Fibroblast of the aortic adventitia (primary cell): ENCODE results near the gene PEMT. TPM values are rescaled to one million over a fixed set of nuclear protein-coding genes. Genes with fewer than 3 reads are reported as not detected.
A peak's percentile ranks its signal among the peaks of the same experiment; 100 is the strongest.

ENCODE experiments used
- DNase-seq: peaks from one replicate; pipeline ENCODE4 v3.0.0-alpha.2; 2010; ENCODE audit warnings: low read depth
- H3K4me3 ChIP-seq: 2 replicates; pipeline ENCODE4 v1.5.1; 2011; ENCODE audit warnings: low read depth, mild to moderate bottlenecking, control low read depth, low read length, moderate library complexity
- CTCF ChIP-seq: IDR thresholded peaks from 2 replicates; pipeline ENCODE4 v1.5.1; 2011; ENCODE audit warnings: mild to moderate bottlenecking, low read length, control low read depth, inconsistent platforms; ENCODE audit not compliant: insufficient read depth
- total RNA-seq: library from RNA; depleted of rRNA; stranded (reverse); fragments of >200 nt; gene quantifications from 2 replicates; pipeline ENCODE4 v1.2.3, GENCODE V29; 2012; ENCODE audit warnings: low replicate concordance

PEMT gene
- total RNA-seq, 1 donor = 28.4 TPM

DNA sequence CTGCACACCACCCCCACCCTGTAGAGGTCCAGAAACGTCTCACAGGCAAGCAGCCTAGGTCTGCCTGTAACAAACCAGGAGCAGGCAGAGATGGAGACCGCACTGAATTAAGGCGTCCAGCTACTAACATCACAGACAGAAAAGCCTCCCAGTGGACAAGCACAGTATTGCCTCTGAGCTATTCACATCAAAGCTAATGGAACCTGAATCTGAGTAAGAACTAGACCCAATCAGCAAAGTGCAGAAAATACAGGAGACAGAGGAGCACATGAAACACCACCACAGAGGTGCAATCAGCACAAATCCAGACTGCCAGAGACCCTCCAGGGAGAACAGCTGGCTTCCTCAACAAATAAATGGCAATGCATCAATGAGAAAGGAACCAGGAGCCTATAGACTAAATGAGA lies 22.2 kb upstream of the PEMT start:
- peak; percentile 81 for DNase-seq
- H3K4me3 ChIP-seq = no peak overlapping the region
- peak; percentile 89 for TF ChIP-seq CTCF

GRCh38 chr17:17612085-17613022 lies 20.8 kb upstream of the PEMT start:
- no peak for TF ChIP-seq CTCF
- no peak overlapping the region for H3K4me3 ChIP-seq
- DNase-seq = no peak

DNA sequence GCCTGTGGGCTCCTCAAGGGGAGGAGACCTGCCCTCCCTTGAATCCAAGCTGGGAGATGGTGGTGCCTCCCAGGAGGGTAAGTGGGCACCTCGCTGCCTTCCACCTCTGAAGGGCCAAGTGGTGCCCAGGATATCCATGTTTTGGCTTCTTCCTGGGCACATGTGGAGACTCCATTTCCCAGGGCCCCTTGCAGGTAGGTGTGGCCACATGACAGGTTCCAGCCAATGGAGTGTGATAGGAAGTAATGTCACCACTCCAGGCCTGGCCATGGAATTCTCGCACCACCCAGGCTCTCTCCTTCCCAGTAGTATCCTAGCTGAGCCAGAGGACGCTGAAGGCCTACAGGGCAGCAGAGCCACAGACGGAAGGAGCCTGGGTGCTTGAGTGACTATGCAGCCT lies 17.6 kb upstream of the PEMT start:
- TF ChIP-seq CTCF = no peak
- no peak for DNase-seq
- H3K4me3 ChIP-seq = no peak overlapping the region

DNA sequence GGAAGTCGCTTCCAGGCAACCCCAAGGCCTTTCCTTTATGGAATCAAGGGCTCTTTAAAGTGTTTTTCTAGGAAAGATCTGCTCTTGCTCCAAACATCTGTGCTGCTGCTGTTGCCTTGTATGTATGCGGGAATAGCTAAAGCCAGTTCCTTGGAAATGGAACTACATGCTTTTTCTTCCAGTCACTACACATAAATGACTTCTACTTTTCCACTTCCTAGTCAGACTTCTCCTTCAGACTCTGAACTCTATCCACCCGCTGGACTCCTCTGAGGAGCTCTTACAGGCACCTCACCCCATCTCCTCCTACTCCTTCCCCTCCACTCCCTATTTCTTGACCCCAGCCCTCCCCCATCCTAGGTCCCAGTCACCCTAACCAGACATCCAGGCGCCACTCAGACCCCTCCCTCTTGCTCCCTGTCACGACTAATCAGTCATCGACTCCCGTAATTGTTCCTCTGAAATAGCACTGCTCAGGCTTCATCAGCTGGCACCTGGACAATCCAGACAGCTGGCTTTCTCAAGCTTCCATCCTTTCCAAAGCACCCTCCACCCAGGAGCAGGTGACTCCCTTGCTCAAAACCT lies 15.0 kb upstream of the PEMT start:
- no peak for DNase-seq
- TF ChIP-seq CTCF = no peak
- H3K4me3 ChIP-seq = no peak overlapping the region

DNA sequence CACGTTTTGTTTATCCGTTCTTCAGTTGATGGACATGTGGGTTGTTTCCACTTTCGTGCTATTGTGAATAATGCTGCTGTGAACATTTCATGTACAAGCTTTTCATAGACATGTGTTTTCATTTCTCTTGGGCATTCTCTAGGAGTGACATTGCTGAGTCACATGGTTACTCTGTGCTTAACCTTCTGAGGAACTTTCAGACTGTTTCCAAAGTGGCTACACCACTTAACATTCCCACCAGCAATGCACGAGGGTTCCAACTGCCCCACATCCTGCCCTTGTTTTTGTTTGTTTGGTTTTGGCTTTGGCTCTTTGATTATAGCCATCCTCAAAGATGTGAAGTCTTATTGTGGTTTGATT lies 14.2 kb upstream of the PEMT start:
- TF ChIP-seq CTCF = no peak
- H3K4me3 ChIP-seq = no peak overlapping the region
- peak; percentile 19 for DNase-seq

GRCh38 chr17:17605083-17605728 lies 13.7 kb upstream of the PEMT start:
- DNase-seq = no peak
- no peak for TF ChIP-seq CTCF

More at GRCh38 chr17:17605083-17605728, 13.7 kb upstream of the PEMT start:
- no peak overlapping the region for H3K4me3 ChIP-seq
